MCF 10A (cell line): ENCODE results near the gene KRT37. TPM values are rescaled to one million over a fixed set of nuclear protein-coding genes. Genes with fewer than 3 reads are reported as not detected.
"Not testable (repeated sequence)": the region's sequence is repeated elsewhere in the genome, so short reads cannot be mapped to it uniquely, and the experiment has no call there.

Source experiments
- BruUV-seq: library from RNA; stranded (reverse); fragments of 400-500 nt; replicated peaks from 2 replicates; lab custom pipeline; 2021; lab: Mats Ljungman, UMichigan
- CTCF ChIA-PET: fragments of 300-600 bp; sonication (Branson Sonifier 250); formaldehyde crosslinking; extraction: SDS; loops from one replicate; lab custom pipeline; 2021; ENCODE audit warnings: antibody characterized with exemption, inconsistent platforms; lab: Yijun Ruan, JAX
- POLR2A ChIA-PET: fragments of 300-600, 350-650 bp; sonication (Branson Sonifier 250); formaldehyde crosslinking; extraction: SDS; loops from one replicate; lab custom pipeline; 2020; ENCODE audit warnings: antibody characterized with exemption, inconsistent platforms; lab: Yijun Ruan, JAX
- DNase-seq: peaks from one replicate; pipeline ENCODE4 v3.0.0-alpha.2; 2018; ENCODE audit not compliant: unreplicated experiment
- H3K27ac Mint-ChIP-seq: one replicate; pipeline ENCODE4 v1.8.0; 2022; ENCODE audit warnings: mild to moderate bottlenecking, low read depth, mixed read lengths; ENCODE audit not compliant: unreplicated experiment
- H3K27me3 Mint-ChIP-seq: one replicate; pipeline ENCODE4 v1.8.0; 2022; ENCODE audit warnings: mixed read lengths; ENCODE audit not compliant: insufficient read depth, unreplicated experiment
- H3K36me3 Mint-ChIP-seq: one replicate; pipeline ENCODE4 v1.8.0; 2022; ENCODE audit warnings: mild to moderate bottlenecking, moderate library complexity, mixed read lengths; ENCODE audit not compliant: insufficient read depth, unreplicated experiment
- H3K4me1 Mint-ChIP-seq: one replicate; pipeline ENCODE4 v1.8.0; 2022; ENCODE audit warnings: mixed read lengths; ENCODE audit not compliant: insufficient read depth, unreplicated experiment
- H3K4me3 Mint-ChIP-seq: one replicate; pipeline ENCODE4 v1.8.0; 2022; ENCODE audit warnings: mild to moderate bottlenecking, moderate library complexity, mixed read lengths; ENCODE audit not compliant: unreplicated experiment
- H3K9me3 Mint-ChIP-seq: one replicate; pipeline ENCODE4 v1.8.0; 2022; ENCODE audit warnings: mixed read lengths; ENCODE audit not compliant: unreplicated experiment
- CTCF ChIP-seq: fragments of 200-600 bp; IDR thresholded peaks from one replicate; pipeline ENCODE4 v1.8.0; 2022; ENCODE audit warnings: antibody characterized with exemption, mild to moderate bottlenecking; ENCODE audit not compliant: unreplicated experiment
- intact Hi-C: fragments of 100-400 bp; cut with micrococcal nuclease; formaldehyde crosslinking; loops from 2 replicates; pipeline ENCODE4 v1.14.1; 2022
- total RNA-seq: library from RNA; stranded (reverse); gene quantifications from 2 replicates; pipeline ENCODE4 v1.2.3, GENCODE V29; 2022

The KRT37 gene
- total RNA-seq, 1 experiment from 2014 or later = not detected

- BruUV-seq = no TSS peak
- H3K9me3 Mint-ChIP-seq = no peaks in the 10 kb centered on the region
- H3K4me3 Mint-ChIP-seq = no peak overlapping the region
- intact Hi-C loops = no loop called here
- TF ChIP-seq CTCF = no peak
- no peaks in the 10 kb centered on the region for H3K4me1 Mint-ChIP-seq
- ChIA-PET CTCF (no interaction called here), POLR2A (no interaction called here)
- DNase-seq = no peak
- H3K36me3 Mint-ChIP-seq = peaks cover 5% of the 10 kb centered on the region
- H3K27ac Mint-ChIP-seq = no peak overlapping the region
- peaks cover 19% of the 10 kb centered on the region for H3K27me3 Mint-ChIP-seq
Observed at GRCh38 chr17:41395611-41396010, 28.8 kb downstream of the KRT37 start.

GRCh38 chr17:41395044-41395443 lies 29.3 kb downstream of the KRT37 start:
- H3K9me3 Mint-ChIP-seq, H3K4me3 Mint-ChIP-seq, H3K27ac Mint-ChIP-seq, DNase-seq, CTCF ChIA-PET, intact Hi-C loops, H3K36me3 Mint-ChIP-seq, POLR2A ChIA-PET, H3K4me1 Mint-ChIP-seq, BruUV-seq: not testable (repeated sequence)
- peaks cover 13% of the 10 kb centered on the region for H3K27me3 Mint-ChIP-seq

DNA sequence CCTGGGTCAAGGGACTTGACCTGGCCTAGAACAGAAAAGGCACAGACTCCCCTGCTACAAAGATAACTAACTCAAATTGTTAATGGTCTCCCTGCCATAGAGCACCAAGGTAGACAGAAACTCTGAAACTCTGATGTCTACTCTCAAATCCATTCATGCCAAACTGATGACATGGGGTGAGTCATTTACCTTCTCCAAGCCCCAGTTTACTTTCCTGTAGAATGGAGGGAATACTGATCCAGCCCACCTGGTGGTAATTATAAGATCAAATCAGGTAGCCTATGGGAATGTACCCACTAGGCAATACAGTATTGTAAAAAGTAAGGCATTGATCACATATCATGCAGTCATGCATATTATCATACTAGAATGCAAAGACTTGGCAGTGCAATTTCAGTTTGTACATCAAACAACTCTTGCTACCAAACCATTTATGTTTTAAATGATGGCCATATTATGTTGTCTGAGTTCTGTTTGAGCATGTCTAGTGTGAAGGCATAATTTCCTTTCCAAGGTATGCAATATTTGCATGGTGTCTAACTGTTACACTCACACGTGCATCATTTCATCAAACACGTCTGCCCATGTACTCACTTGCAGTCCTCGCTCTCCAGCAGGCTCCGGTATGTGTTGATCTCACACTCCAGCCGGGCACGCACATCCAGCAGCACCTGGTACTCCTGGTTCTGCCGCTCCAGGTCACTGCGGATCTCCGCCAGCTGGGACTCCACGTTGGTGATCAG lies 30.0 kb downstream of the KRT37 start:
- no peak overlapping the region for H3K4me3 Mint-ChIP-seq

DNA sequence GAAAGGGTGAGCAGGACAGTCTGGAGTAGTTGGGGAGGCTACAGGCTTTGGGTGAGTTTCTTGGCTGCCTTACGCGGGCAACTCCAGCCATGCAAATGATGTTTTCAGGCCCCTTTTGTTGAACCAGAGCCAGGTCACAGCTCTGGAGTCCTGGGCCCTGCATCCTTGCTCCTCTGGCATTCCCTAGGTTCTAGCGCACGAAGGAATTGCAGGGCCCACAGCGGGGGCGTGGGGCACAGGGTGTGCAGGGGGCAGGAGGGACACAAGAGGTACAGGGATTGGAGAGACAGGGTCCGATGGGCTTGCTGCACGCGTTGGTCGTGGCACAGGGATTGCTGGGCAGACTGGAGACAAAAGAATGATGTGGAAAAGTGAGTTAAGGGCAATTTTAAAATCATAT lies 30.6 kb downstream of the KRT37 start:
- no peak for DNase-seq
- BruUV-seq = no TSS peak
- CTCF ChIA-PET = no interaction called here
- no peak for TF ChIP-seq CTCF
- Mint-ChIP-seq H3K9me3 (no peaks in the 10 kb centered on the region), H3K4me3 (no peak overlapping the region), H3K4me1 (no peaks in the 10 kb centered on the region), H3K27ac (no peak overlapping the region), H3K27me3 (peaks cover under 1% of the 10 kb centered on the region), H3K36me3 (peaks cover 5% of the 10 kb centered on the region)
- POLR2A ChIA-PET = no interaction called here
- intact Hi-C loops = no loop called here

More for the DNA sequence above, 30.0 kb downstream of the KRT37 start:
- no peak for TF ChIP-seq CTCF
- Mint-ChIP-seq H3K36me3 (peaks cover 5% of the 10 kb centered on the region), H3K27me3 (peaks cover 7% of the 10 kb centered on the region), H3K4me1 (no peaks in the 10 kb centered on the region), H3K27ac (no peak overlapping the region), H3K9me3 (no peaks in the 10 kb centered on the region)
- no TSS peak for BruUV-seq
- intact Hi-C loops = no loop called here
- DNase-seq = no peak
- CTCF ChIA-PET = no interaction called here
- POLR2A ChIA-PET = no interaction called here
